ENCODE data around the gene GP1BA.

The GP1BA gene

GRCh38 chr17:4965311-4965986 is 33.4 kb downstream of the GP1BA start:
- no peaks in the 10 kb centered on the region for H3F3A ChIP-seq (ENCODE audit: insufficient read depth, low read length)
- no peaks in the 10 kb centered on the region for H3K9me3 ChIP-seq (ENCODE audit: low read length)
- no peak overlapping the region for H3K9ac ChIP-seq (ENCODE audit: low read length)
- H3K4me3 ChIP-seq (ENCODE audit: low read depth, low read length, poor library complexity, severe bottlenecking), result no peak overlapping the region
- no peak for TF ChIP-seq EZH2 (IDR thresholded peaks at IDR 0.05; ENCODE audit: borderline replicate concordance, low read length)
- TF ChIP-seq, protein P1, sequence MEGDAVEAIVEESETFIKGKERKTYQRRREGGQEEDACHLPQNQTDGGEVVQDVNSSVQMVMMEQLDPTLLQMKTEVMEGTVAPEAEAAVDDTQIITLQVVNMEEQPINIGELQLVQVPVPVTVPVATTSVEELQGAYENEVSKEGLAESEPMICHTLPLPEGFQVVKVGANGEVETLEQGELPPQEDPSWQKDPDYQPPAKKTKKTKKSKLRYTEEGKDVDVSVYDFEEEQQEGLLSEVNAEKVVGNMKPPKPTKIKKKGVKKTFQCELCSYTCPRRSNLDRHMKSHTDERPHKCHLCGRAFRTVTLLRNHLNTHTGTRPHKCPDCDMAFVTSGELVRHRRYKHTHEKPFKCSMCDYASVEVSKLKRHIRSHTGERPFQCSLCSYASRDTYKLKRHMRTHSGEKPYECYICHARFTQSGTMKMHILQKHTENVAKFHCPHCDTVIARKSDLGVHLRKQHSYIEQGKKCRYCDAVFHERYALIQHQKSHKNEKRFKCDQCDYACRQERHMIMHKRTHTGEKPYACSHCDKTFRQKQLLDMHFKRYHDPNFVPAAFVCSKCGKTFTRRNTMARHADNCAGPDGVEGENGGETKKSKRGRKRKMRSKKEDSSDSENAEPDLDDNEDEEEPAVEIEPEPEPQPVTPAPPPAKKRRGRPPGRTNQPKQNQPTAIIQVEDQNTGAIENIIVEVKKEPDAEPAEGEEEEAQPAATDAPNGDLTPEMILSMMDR (IDR thresholded peaks at IDR 0.05; ENCODE audit: low read length), result no peak
- H3K9me2 ChIP-seq (ENCODE audit: low read depth, low read length), result no peaks in the 10 kb centered on the region
- no peak overlapping the region for H3K4me2 ChIP-seq (ENCODE audit: low read length)
- H3K27ac ChIP-seq (ENCODE audit: low read depth, low read length, poor library complexity, severe bottlenecking), result no peak overlapping the region
- peaks cover 33% of the 10 kb centered on the region; the same call in 1 of the 2 replicates for H3K36me3 ChIP-seq (ENCODE audit: insufficient read depth, low read length)
- H2AFZ ChIP-seq (ENCODE audit: low read length), result no peak overlapping the region
- H4K20me1 ChIP-seq (ENCODE audit: insufficient read depth, low read length), result no peaks in the 10 kb centered on the region
- H3K79me2 ChIP-seq (ENCODE audit: insufficient read depth, low read length), result 0 out of 2 replicates have a peak, but pooled peaks cover 3% of the 10 kb centered on the region
- H3K27me3 ChIP-seq (ENCODE audit: insufficient read depth, low read length), result no peaks in the 10 kb centered on the region
- peaks cover 25% of the 10 kb centered on the region for H3K4me1 ChIP-seq (ENCODE audit: insufficient read depth, low read length, severe bottlenecking)

GRCh38 chr17:4966844-4967538 is 34.9 kb downstream of the GP1BA start:
- no peak overlapping the region for H2AFZ ChIP-seq (ENCODE audit: low read length)
- TF ChIP-seq, protein P1 (IDR thresholded peaks at IDR 0.05; ENCODE audit: low read length), result no peak
- TF ChIP-seq EZH2 (IDR thresholded peaks at IDR 0.05; ENCODE audit: borderline replicate concordance, low read length), result no peak

DNA sequence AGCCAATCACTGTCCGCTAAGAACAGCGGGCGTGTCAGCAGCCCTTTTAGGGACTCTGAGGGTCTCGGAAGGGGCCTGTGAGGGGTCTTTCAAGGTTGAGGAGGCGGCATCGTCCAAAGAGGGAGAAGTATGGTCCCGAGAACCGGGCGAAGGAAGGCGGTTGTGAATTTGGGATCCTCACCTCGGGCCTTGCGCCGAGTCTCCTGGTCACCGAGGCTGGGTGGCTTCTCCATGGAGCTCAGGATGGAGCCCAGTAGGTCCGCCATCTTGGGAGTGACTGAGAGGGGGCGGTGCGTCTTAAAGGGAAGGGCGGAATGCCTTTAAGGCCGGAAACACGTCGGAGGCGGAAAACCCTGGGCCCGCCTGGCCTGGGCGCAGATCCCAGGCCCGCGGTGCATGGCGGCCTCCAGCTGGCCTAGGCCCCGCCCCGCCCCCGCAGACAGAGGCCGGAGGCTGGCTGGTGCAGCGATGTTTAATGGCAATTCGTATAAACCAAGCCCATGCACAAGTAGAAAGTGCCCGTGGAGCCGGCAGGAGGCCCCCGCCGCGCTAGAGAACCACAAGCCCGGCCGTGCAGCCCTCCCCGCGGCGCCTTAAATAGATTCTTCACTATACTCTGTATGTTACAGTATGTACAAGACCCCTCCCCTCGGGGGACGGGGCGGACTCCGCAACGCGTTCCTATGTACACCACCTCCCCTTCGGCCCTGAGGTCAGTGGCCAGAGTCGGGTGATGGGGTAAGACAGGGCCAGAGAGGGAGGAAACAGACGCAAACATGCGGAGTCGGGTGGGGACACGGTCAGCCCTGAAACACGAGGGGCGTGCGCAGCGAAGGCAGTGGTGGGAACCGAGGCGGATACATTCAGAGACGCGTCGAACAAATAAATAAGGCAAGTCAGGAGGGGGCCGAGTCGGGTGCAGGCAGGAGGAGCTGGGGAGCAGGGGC is 35.7 kb downstream of the GP1BA start, which contains the start of gene SPAG7:
Gene SPAG7 (minus strand): TSS at position 279 of the 947 bp plus-strand sequence. CDS start 13 bp downstream, at position 266.
- peaks cover 45% of the 10 kb centered on the region; the same call in 1 of the 2 replicates for H3K36me3 ChIP-seq (ENCODE audit: insufficient read depth, low read length)
- no peaks in the 10 kb centered on the region for H4K20me1 ChIP-seq (ENCODE audit: insufficient read depth, low read length)
- peak within 1 kb of the TSS; percentile 84 for H3K4me3 ChIP-seq (ENCODE audit: low read depth, low read length, poor library complexity, severe bottlenecking)
- H3K79me2 ChIP-seq (ENCODE audit: insufficient read depth, low read length), result 0 out of 2 replicates have a peak, but pooled peaks cover 3% of the 10 kb centered on the region
- H3F3A ChIP-seq (ENCODE audit: insufficient read depth, low read length), result no peaks in the 10 kb centered on the region
- H3K27me3 ChIP-seq (ENCODE audit: insufficient read depth, low read length), result no peaks in the 10 kb centered on the region
- no peaks in the 10 kb centered on the region for H3K9me2 ChIP-seq (ENCODE audit: low read depth, low read length)
- no peaks in the 10 kb centered on the region for H3K9me3 ChIP-seq (ENCODE audit: low read length)
- no peak for TF ChIP-seq EZH2 (IDR thresholded peaks at IDR 0.05; ENCODE audit: borderline replicate concordance, low read length)
- TF ChIP-seq, protein P1 (IDR thresholded peaks at IDR 0.05; ENCODE audit: low read length), result 0 out of 2 replicates have a peak, but pooled peaks have one; percentile 4
- peak within 1 kb of the TSS; percentile 81 for H3K4me2 ChIP-seq (ENCODE audit: low read length)
- H3K27ac ChIP-seq (ENCODE audit: low read depth, low read length, poor library complexity, severe bottlenecking), result peak within 1 kb of the TSS; percentile 90
- H2AFZ ChIP-seq (ENCODE audit: low read length), result no peak within 1 kb of the TSS
- peak within 1 kb of the TSS; percentile 92 for H3K9ac ChIP-seq (ENCODE audit: low read length)
- H3K4me1 ChIP-seq (ENCODE audit: insufficient read depth, low read length, severe bottlenecking), result peaks cover 25% of the 10 kb centered on the region

More at GRCh38 chr17:4966844-4967538, 34.9 kb downstream of the GP1BA start:
- H3K27ac ChIP-seq (ENCODE audit: low read depth, low read length, poor library complexity, severe bottlenecking), result peak overlapping the region; percentile 90
- H3K36me3 ChIP-seq (ENCODE audit: insufficient read depth, low read length), result peaks cover 37% of the 10 kb centered on the region; the same call in 1 of the 2 replicates
- H3K9me3 ChIP-seq (ENCODE audit: low read length), result no peaks in the 10 kb centered on the region
- H3K27me3 ChIP-seq (ENCODE audit: insufficient read depth, low read length), result no peaks in the 10 kb centered on the region
- H4K20me1 ChIP-seq (ENCODE audit: insufficient read depth, low read length), result no peaks in the 10 kb centered on the region
- H3F3A ChIP-seq (ENCODE audit: insufficient read depth, low read length), result no peaks in the 10 kb centered on the region
- peak overlapping the region; percentile 92 for H3K9ac ChIP-seq (ENCODE audit: low read length)
- peaks cover 25% of the 10 kb centered on the region for H3K4me1 ChIP-seq (ENCODE audit: insufficient read depth, low read length, severe bottlenecking)
- H3K4me3 ChIP-seq (ENCODE audit: low read depth, low read length, poor library complexity, severe bottlenecking), result peak overlapping the region; percentile 84
- H3K4me2 ChIP-seq (ENCODE audit: low read length), result peak overlapping the region; percentile 81
- 0 out of 2 replicates have a peak, but pooled peaks cover 3% of the 10 kb centered on the region for H3K79me2 ChIP-seq (ENCODE audit: insufficient read depth, low read length)
- H3K9me2 ChIP-seq (ENCODE audit: low read depth, low read length), result no peaks in the 10 kb centered on the region

All from OCI-LY1 (cell line).